ENCODE results near the gene RNF2.

GRCh38 chr1:185016880-185017279, 28.5 kb upstream of the RNF2 start:
- TF ChIP-seq CTCF (IDR thresholded peaks at IDR 0.05) (no peak), REST (IDR thresholded peaks at IDR 0.05; ENCODE audit: insufficient read depth in 1 of 2, low read depth in 2 of 2, low read length in 1 of 2) (no peak), POLR2AphosphoS5 (IDR thresholded peaks at IDR 0.05; ENCODE audit: low read depth, low read length) (no peak), SIN3A (IDR thresholded peaks at IDR 0.05; ENCODE audit: borderline replicate concordance, insufficient read depth, low read depth, low read length) (no peak)
